GM23338 (cell line): ENCODE data around the gene SETX. TPM values are rescaled to one million over a fixed set of nuclear protein-coding genes. Genes with fewer than 3 reads are reported as not detected.

Experiments
- ATAC-seq: fragments of 200-7000 bp; cut with Tn5 transposase; 3 replicates; pipeline ENCODE4 v1.9.1; 2020
- DNase-seq: peaks from one replicate; pipeline ENCODE4 v3.0.0-alpha.2; 2015; ENCODE audit warnings: low spot score
- H2AFZ ChIP-seq: fragments of 200-600 bp; sonication (generic); 2 replicates; pipeline ENCODE4 v1.8.0; 2016; ENCODE audit warnings: antibody characterized with exemption, mild to moderate bottlenecking, moderate library complexity
- H3F3A ChIP-seq: fragments of 200-600 bp; sonication (generic); replicated peaks from 2 replicates; pipeline ENCODE4 v1.8.0; 2017; ENCODE audit warnings: antibody characterized with exemption, mixed run types, low read depth
- H3K27ac ChIP-seq: fragments of 200-600 bp; sonication (generic); 2 replicates; pipeline ENCODE4 v1.6.1; 2016; ENCODE audit warnings: low read depth
- H3K27me3 ChIP-seq: fragments of 200-600 bp; sonication (generic); 2 replicates; pipeline ENCODE4 v1.8.0; 2016; ENCODE audit warnings: mild to moderate bottlenecking, mixed run types, moderate library complexity; ENCODE audit not compliant: insufficient read depth
- H3K36me3 ChIP-seq: fragments of 200-600 bp; sonication (generic); 2 replicates; pipeline ENCODE4 v1.8.0; 2016; ENCODE audit warnings: mild to moderate bottlenecking; ENCODE audit not compliant: insufficient read depth
- H3K4me1 ChIP-seq: fragments of 200-600 bp; sonication (generic); 2 replicates; pipeline ENCODE4 v1.8.0; 2016; ENCODE audit warnings: mild to moderate bottlenecking, moderate library complexity; ENCODE audit not compliant: insufficient read depth
- H3K4me2 ChIP-seq: fragments of 200-600 bp; sonication (generic); 2 replicates; pipeline ENCODE4 v1.7.1; 2017; ENCODE audit warnings: mixed run types
- H3K4me3 ChIP-seq: fragments of 200-600 bp; sonication (generic); 2 replicates; pipeline ENCODE4 v1.6.1; 2016; ENCODE audit warnings: mixed run types
- H3K79me2 ChIP-seq: fragments of 200-600 bp; sonication (generic); replicated peaks from 2 replicates; pipeline ENCODE4 v1.8.0; 2017; ENCODE audit warnings: mild to moderate bottlenecking; ENCODE audit not compliant: insufficient read depth
- H3K9me2 ChIP-seq: fragments of 200-600 bp; sonication (generic); 2 replicates; pipeline ENCODE4 v1.8.0; 2017; ENCODE audit not compliant: insufficient read depth
- H4K20me1 ChIP-seq: fragments of 200-600 bp; sonication (generic); replicated peaks from 2 replicates; pipeline ENCODE4 v1.8.0; 2017; ENCODE audit warnings: mild to moderate bottlenecking; ENCODE audit not compliant: insufficient read depth
- H3K27ac Mint-ChIP-seq: 2 replicates; pipeline ENCODE4 v1.8.0; 2020; ENCODE audit warnings: inconsistent platforms, mild to moderate bottlenecking, moderate library complexity, mixed read lengths
- H3K27me3 Mint-ChIP-seq: 3 replicates; pipeline ENCODE4 v1.8.0; 2022; ENCODE audit warnings: low read depth, mild to moderate bottlenecking, moderate library complexity, mixed read lengths, inconsistent platforms; ENCODE audit not compliant: insufficient read depth, poor library complexity
- H3K36me3 Mint-ChIP-seq: 3 replicates; pipeline ENCODE4 v1.8.0; 2021; ENCODE audit warnings: low read depth, mild to moderate bottlenecking, inconsistent platforms, moderate library complexity, mixed read lengths
- H3K4me1 Mint-ChIP-seq: 3 replicates; pipeline ENCODE4 v1.8.0; 2020; ENCODE audit warnings: mild to moderate bottlenecking, inconsistent platforms, mixed read lengths
- H3K4me3 Mint-ChIP-seq: 3 replicates; pipeline ENCODE4 v1.8.0; 2021; ENCODE audit warnings: moderate library complexity, mild to moderate bottlenecking, inconsistent platforms, mixed read lengths
- H3K9me3 Mint-ChIP-seq: 3 replicates; pipeline ENCODE4 v1.8.0; 2020; ENCODE audit warnings: moderate library complexity, mild to moderate bottlenecking, inconsistent platforms, mixed read lengths
- CREB1 ChIP-seq: fragments of 250-450 bp; sonication (Bioruptor Pico); IDR thresholded peaks from 2 replicates; pipeline ENCODE4 v1.5.0; 2020; ENCODE audit warnings: low read depth, mild to moderate bottlenecking, moderate library complexity
- CTCF ChIP-seq, 2 experiments: fragments of 200-600 bp in 1 of 2; sonication (generic) in 1 of 2; conservative IDR thresholded peaks; 2 replicates each; pipeline versions ENCODE4 v1.5.1 to v1.6.1; 2016 to 2017; ENCODE audit warnings: antibody characterized with exemption in 2 of 2, low read depth in 2 of 2, mild to moderate bottlenecking in 2 of 2, moderate library complexity in 1 of 2
- ETS1 ChIP-seq: IDR thresholded peaks from 2 replicates; pipeline ENCODE4 v1.6.1; 2016; ENCODE audit warnings: antibody characterized with exemption
- EZH2 ChIP-seq: fragments of 200-600 bp; sonication (generic); IDR thresholded peaks from one replicate; pipeline ENCODE4 v1.8.0; 2017; ENCODE audit warnings: antibody characterized with exemption, mild to moderate bottlenecking, low read depth; ENCODE audit not compliant: unreplicated experiment
- EZH2phosphoT487 ChIP-seq: fragments of 200-600 bp; sonication (generic); IDR thresholded peaks from one replicate; pipeline ENCODE4 v1.8.1; 2018; ENCODE audit warnings: antibody characterized with exemption; ENCODE audit not compliant: unreplicated experiment
- JUNB ChIP-seq: IDR thresholded peaks from one replicate; pipeline ENCODE4 v1.6.1; 2016; ENCODE audit warnings: antibody characterized with exemption; ENCODE audit not compliant: unreplicated experiment
- NANOG ChIP-seq: IDR thresholded peaks from 2 replicates; pipeline ENCODE4 v1.6.1; 2016; ENCODE audit warnings: antibody characterized with exemption, borderline replicate concordance
- POLR2AphosphoS5 ChIP-seq: IDR thresholded peaks from 2 replicates; pipeline ENCODE4 v1.6.1; 2016; ENCODE audit warnings: antibody characterized with exemption, low read depth
- REST ChIP-seq: IDR thresholded peaks from one replicate; pipeline ENCODE4 v1.6.1; 2018; ENCODE audit warnings: antibody characterized with exemption; ENCODE audit not compliant: unreplicated experiment
- STAT1 ChIP-seq: IDR thresholded peaks from one replicate; pipeline ENCODE4 v1.6.1; 2016; ENCODE audit warnings: antibody characterized with exemption; ENCODE audit not compliant: unreplicated experiment
- ZNF114 ChIP-seq: fragments of 250-450 bp; sonication (Bioruptor Pico); IDR thresholded peaks from 2 replicates; pipeline ENCODE4 v1.5.0; 2020; ENCODE audit warnings: mild to moderate bottlenecking, moderate library complexity
- ZNF331 ChIP-seq: fragments of 250-450 bp; sonication (Bioruptor Pico); IDR thresholded peaks from 2 replicates; pipeline ENCODE4 v1.5.0; 2020; ENCODE audit warnings: low read depth, mild to moderate bottlenecking, moderate library complexity
- ZNF462 ChIP-seq: fragments of 250-450 bp; sonication (Bioruptor Pico); IDR thresholded peaks from 2 replicates; pipeline ENCODE4 v1.5.0; 2020; ENCODE audit warnings: mild to moderate bottlenecking, moderate library complexity
- polyA plus RNA-seq: library from polyadenylated mRNA; unstranded; fragments of >200 nt; fragmentation: Nextera tagmentation; extraction: Ambion mirVana; gene quantifications from 2 replicates; pipeline ENCODE4 v1.2.1, GENCODE V29; 2016
- total RNA-seq: library from RNA; depleted of rRNA; stranded (reverse); fragments of >200 nt; shearing (Covaris generic); gene quantifications from 2 replicates; pipeline ENCODE4 v1.2.3, GENCODE V29; 2014

The SETX gene
- total and polyA plus RNA-seq, 2 experiments from 2014 or later = 17.5 to 49.9 TPM

GRCh38 chr9:132370592-132370991 lies 15.8 kb upstream of the SETX start:
- no peak for ATAC-seq
- Mint-ChIP-seq H3K4me1 (peaks cover 3% of the 10 kb centered on the region; the same call in 2 of the 3 replicates), H3K36me3 (peaks cover 4% of the 10 kb centered on the region; the same call in 1 of the 3 replicates), H3K4me3 (no peak overlapping the region), H3K27ac (no peak overlapping the region), H3K9me3 (no peaks in the 10 kb centered on the region), H3K27me3 (peaks cover 2% of the 10 kb centered on the region)
- Histone ChIP-seq H2AFZ (no peak overlapping the region), H3F3A (no peaks in the 10 kb centered on the region), H3K4me3 (no peak overlapping the region), H3K27me3 (no peaks in the 10 kb centered on the region), H4K20me1 (no peaks in the 10 kb centered on the region), H3K4me1 (no peaks in the 10 kb centered on the region), H3K4me2 (no peak overlapping the region), H3K27ac (no peak overlapping the region), H3K9me2 (no peaks in the 10 kb centered on the region), H3K79me2 (no peaks in the 10 kb centered on the region), H3K36me3 (no peaks in the 10 kb centered on the region)
- DNase-seq = no peak
- TF ChIP-seq JUNB = no peak
- no peak for TF ChIP-seq CTCF (conservative IDR thresholded peaks at IDR 0.05; ENCODE audit: low read depth in 2 of 2)
- no peak for TF ChIP-seq EZH2
- no peak for TF ChIP-seq STAT1
- TF ChIP-seq POLR2AphosphoS5 = no peak
- no peak for TF ChIP-seq CREB1 (CRISPR knock-in tag)
- TF ChIP-seq EZH2phosphoT487 = no peak
- no peak for TF ChIP-seq ZNF462 (CRISPR knock-in tag)
- no peak for TF ChIP-seq ETS1
- TF ChIP-seq NANOG = no peak
- no peak for TF ChIP-seq ZNF331 (CRISPR knock-in tag)
- TF ChIP-seq REST = no peak
- no peak for TF ChIP-seq ZNF114 (CRISPR knock-in tag)
